ENCODE data around the gene DSG2. TPM values are rescaled to one million over a fixed set of nuclear protein-coding genes. Genes with fewer than 3 reads are reported as not detected.

DSG2 gene
- total and polyA plus RNA-seq, 2 of the 4 experiments (the other 2 are of a cell fraction): 1.8 to 2.3 TPM

GRCh38 chr18:31575515-31576257, 77.7 kb downstream of the DSG2 start:
- ChIA-PET CTCF (no interaction called here), POLR2A (ENCODE audit: unreplicated experiment) (no interaction called here)
- Histone ChIP-seq H3K4ac (ENCODE audit: low read depth, low read length) (no peak overlapping the region), H3K9me1 (ENCODE audit: insufficient read depth, low read length) (no peaks in the 10 kb centered on the region), H4K8ac (ENCODE audit: low read depth in 2 of 2, low read length in 2 of 2) (no peak overlapping the region), H3K79me1 (ENCODE audit: low read depth in 1 of 2, low read length in 2 of 2) (no peaks in the 10 kb centered on the region), H3K36me3 (ENCODE audit: control insufficient read depth, insufficient read depth, low read length) (no peaks in the 10 kb centered on the region), H3K23ac (ENCODE audit: low read depth, low read length) (no peak overlapping the region), H2AFZ (replicated peaks; ENCODE audit: low read length, poor library complexity) (no peak overlapping the region), H3K9ac (ENCODE audit: low read depth, low read length) (no peak overlapping the region), H3K4me2 (ENCODE audit: low read depth, low read length) (no peak overlapping the region), H2BK20ac (ENCODE audit: low read depth, low read length) (no peak overlapping the region), H3K4me1 (ENCODE audit: control insufficient read depth, insufficient read depth, low read length) (no peaks in the 10 kb centered on the region), H4K20me1 (ENCODE audit: insufficient read depth, low read length) (no peaks in the 10 kb centered on the region), H3K27ac (ENCODE audit: insufficient read depth, low read length) (no peak overlapping the region), H3K18ac (ENCODE audit: low read depth, low read length) (no peak overlapping the region), H4K5ac (ENCODE audit: low read depth, low read length) (no peak overlapping the region), H3K56ac (ENCODE audit: extremely low read depth, insufficient read depth, low read length) (no peak overlapping the region), H3K14ac (replicated peaks; ENCODE audit: low read depth, low read length) (no peak overlapping the region), H3K4me3 (ENCODE audit: insufficient read depth, low read depth, low read length) (no peak overlapping the region), H2AK9ac (replicated peaks; ENCODE audit: low read depth, low read length, poor library complexity) (no peak overlapping the region), H2BK120ac (ENCODE audit: low read depth, low read length) (no peak overlapping the region), H3K27me3 (ENCODE audit: control insufficient read depth, insufficient read depth, low read length) (no peaks in the 10 kb centered on the region), H2BK5ac (ENCODE audit: low read depth, low read length, poor library complexity, severe bottlenecking) (no peak overlapping the region), H2BK15ac (ENCODE audit: low read depth, low read length) (no peak overlapping the region), H3K9me3 (ENCODE audit: control insufficient read depth, insufficient read depth, low read length) (no peaks in the 10 kb centered on the region), H4K91ac (ENCODE audit: insufficient read depth, low read depth, low read length) (no peak overlapping the region), H2AK5ac (ENCODE audit: low read depth, low read length) (no peak overlapping the region)
- BruUV-seq (replicated peaks): no TSS peak
- intact Hi-C loops (cut with micrococcal nuclease) (no loop called here), in situ Hi-C loops (cut with MboI; ENCODE audit: low sequenced_read_pairs) (no loop called here), dilution Hi-C loops (cut with HindIII; ENCODE audit: low sequenced_read_pairs, unreplicated experiment) (no loop called here)
- ATAC-seq (ENCODE audit: low read depth): no peak
- DNase-seq: no peak
- WGBS, 2 experiments (ENCODE audit: extremely low coverage in 2 of 2, insufficient read length in 1 of 2): no CpG with 5 or more reads among the region's 3 CpGs
- TF ChIP-seq NFE2L2 (IDR thresholded peaks at IDR 0.05; ENCODE audit: low read depth, low read length) (no peak), SMC3 (IDR thresholded peaks at IDR 0.05; ENCODE audit: low read depth, low read length) (no peak), BHLHE40 (IDR thresholded peaks at IDR 0.05; ENCODE audit: low read depth, low read length) (no peak), RCOR1 (IDR thresholded peaks at IDR 0.05; ENCODE audit: insufficient replicate concordance, low read length) (no peak), CEBPB (IDR thresholded peaks at IDR 0.05; ENCODE audit: low read depth, low read length) (no peak), MXI1 (IDR thresholded peaks at IDR 0.05; ENCODE audit: borderline replicate concordance, low read depth, low read length) (no peak), ELK1 (IDR thresholded peaks at IDR 0.05; ENCODE audit: borderline replicate concordance, low read depth, low read length) (no peak), CHD1 (IDR thresholded peaks at IDR 0.05; ENCODE audit: low read depth, low read length) (no peak), CTCF (conservative IDR thresholded peaks at IDR 0.05; ENCODE audit: low read depth, low read length) (no peak), RAD21 (IDR thresholded peaks at IDR 0.05; ENCODE audit: low read length) (no peak), MAZ (IDR thresholded peaks at IDR 0.05; ENCODE audit: borderline replicate concordance, low read depth, low read length) (no peak)

Data from IMR-90 (cell line).